ENCODE measurements around the gene YAE1.
"Not testable (repeated sequence)": the region's sequence is repeated elsewhere in the genome, so short reads cannot be mapped to it uniquely, and the experiment has no call there.

The YAE1 gene

DNA sequence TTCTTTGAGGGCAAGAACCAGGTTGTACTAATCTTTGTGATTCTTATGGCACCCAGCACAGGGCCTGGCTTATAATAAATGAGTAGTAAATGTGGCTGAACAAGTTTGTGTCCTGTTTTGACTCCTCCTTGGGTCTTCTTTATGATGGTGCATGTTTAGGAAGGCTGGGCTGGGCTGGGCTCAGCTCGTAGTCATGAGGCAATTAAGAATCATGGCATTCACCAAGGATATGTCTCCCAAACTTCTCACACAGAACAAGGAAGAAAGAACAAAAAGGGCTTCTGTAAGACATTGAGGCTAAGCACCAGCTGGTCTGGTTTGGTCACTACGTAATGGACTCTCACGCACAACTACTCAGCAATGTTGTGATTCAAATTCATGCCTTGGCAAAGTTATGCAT, 30.5 kb upstream of the YAE1 start:
- no peak for TF ChIP-seq CTCF (IDR thresholded peaks at IDR 0.05; ENCODE audit: extremely low read depth, missing control alignments)
- no peak for DNase-seq (ENCODE audit: low spot score)

GRCh38 chr7:39536951-39537350, 29.3 kb upstream of the YAE1 start:
- no peak for TF ChIP-seq CTCF (IDR thresholded peaks at IDR 0.05; ENCODE audit: extremely low read depth, missing control alignments)
- DNase-seq (ENCODE audit: low spot score): no peak

GRCh38 chr7:39539816-39540215, 26.4 kb upstream of the YAE1 start:
- no peak for TF ChIP-seq CTCF (IDR thresholded peaks at IDR 0.05; ENCODE audit: extremely low read depth, missing control alignments)
- DNase-seq (ENCODE audit: low spot score): no peak

GRCh38 chr7:39540320-39540719, 25.9 kb upstream of the YAE1 start:
- TF ChIP-seq CTCF (IDR thresholded peaks at IDR 0.05; ENCODE audit: extremely low read depth, missing control alignments): no peak
- DNase-seq (ENCODE audit: low spot score): no peak

GRCh38 chr7:39541511-39541910, 24.7 kb upstream of the YAE1 start:
- DNase-seq (ENCODE audit: low spot score): no peak

GRCh38 chr7:39544774-39545173, 21.4 kb upstream of the YAE1 start:
- DNase-seq (ENCODE audit: low spot score): not testable (repeated sequence)

More at GRCh38 chr7:39541511-39541910, 24.7 kb upstream of the YAE1 start:
- no peak for TF ChIP-seq CTCF (IDR thresholded peaks at IDR 0.05; ENCODE audit: extremely low read depth, missing control alignments)

GRCh38 chr7:39547336-39547735, 18.9 kb upstream of the YAE1 start:
- no peak for TF ChIP-seq CTCF (IDR thresholded peaks at IDR 0.05; ENCODE audit: extremely low read depth, missing control alignments)
- DNase-seq (ENCODE audit: low spot score): no peak

DNA sequence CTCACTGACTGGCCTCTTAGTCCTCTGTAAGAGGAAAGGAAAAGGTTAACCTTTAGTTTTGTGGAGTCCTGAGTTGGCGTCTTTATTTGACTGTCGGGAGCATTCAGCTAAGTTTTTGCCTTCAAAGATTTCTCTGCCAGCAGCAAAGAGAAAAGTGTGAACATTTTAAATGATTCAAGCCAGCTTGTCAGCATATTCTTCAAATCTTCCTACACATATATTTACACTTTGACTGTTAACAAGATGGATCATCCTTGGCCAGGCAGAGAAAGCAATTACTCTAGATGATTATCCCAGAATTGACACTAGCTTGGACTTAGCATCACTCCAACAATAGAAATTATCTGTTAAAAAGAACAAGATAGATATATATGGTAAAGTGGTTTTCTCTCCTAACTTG, 15.8 kb upstream of the YAE1 start:
- DNase-seq (ENCODE audit: low spot score): no peak
- no peak for TF ChIP-seq CTCF (IDR thresholded peaks at IDR 0.05; ENCODE audit: extremely low read depth, missing control alignments)

Data from GM20000 (cell line).